NCI-H2081 treated with DMSO at 0.1 percent for 48 hours (cell line): ENCODE data around the gene GPR119.
"Not testable (repeated sequence)": the region's sequence is repeated elsewhere in the genome, so short reads cannot be mapped to it uniquely, and the experiment has no call there.

Source experiments
- DNase-seq: peaks from one replicate; lab custom pipeline; 2025; lab: John Stamatoyannopoulos, UW

Gene GPR119

DNA sequence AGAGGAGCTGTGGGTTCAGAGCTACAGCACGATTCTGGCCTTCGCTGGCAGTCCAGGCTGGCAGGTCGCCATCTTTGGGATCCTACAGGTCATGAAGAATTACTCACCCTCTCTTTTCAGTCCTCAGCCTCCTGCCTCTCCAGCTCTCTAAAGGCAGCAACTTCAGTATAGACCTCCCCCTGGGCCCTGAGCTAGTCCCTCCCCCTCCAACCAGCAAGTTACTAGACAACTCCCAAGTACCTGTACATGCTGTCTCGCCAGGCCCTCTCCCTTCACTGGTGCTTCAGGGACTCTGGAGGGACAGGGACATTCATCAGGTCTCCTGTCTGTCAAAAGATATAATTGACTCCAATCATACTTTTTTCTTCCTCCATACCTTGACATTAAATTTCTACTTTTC lies at the start of gene GPR119:
TSS of gene GPR119 (minus strand) at position 155 of the 400 bp plus-strand sequence. CDS start 227 bp downstream, outside the sequence.
- no peak for DNase-seq

DNA sequence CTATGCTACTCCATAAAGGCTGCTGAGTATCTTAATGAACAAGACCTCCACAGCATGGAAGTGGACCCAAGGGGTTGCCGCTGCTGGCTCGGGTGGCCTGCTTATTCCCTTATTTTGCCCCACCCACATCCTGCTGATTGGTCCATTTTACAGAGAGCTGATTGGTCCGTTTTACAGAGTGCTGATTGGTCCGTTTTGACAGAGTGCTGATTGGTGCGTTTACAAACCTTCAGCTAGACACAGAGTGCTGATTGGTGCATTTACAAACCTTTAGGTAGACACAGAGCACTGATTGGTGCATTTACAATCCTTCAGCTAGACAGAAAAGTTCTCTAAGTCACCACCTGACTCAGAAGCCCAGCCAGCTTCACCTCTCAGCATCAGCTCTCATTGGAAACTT lies 43.8 kb upstream of the GPR119 start:
- DNase-seq, result not testable (repeated sequence)

DNA sequence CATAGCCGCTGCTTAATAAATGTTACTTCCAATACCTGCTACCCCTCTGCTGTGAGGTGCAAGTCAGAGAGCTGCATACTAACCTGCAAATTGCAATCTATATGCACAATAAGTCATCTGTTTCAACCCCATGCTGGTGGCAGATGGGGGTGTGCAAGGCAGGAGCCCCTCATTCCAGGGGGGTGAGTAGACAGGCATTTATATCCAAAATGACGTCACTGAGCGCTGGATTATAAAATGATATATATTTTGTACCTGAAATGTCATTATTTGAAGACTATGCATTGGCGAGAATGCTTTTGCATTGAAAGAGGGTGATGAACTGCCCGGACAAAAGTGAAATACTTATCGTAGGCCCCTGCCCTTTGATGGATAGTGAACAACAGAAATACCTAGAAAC lies 41.1 kb upstream of the GPR119 start:
- DNase-seq, result no peak

DNA sequence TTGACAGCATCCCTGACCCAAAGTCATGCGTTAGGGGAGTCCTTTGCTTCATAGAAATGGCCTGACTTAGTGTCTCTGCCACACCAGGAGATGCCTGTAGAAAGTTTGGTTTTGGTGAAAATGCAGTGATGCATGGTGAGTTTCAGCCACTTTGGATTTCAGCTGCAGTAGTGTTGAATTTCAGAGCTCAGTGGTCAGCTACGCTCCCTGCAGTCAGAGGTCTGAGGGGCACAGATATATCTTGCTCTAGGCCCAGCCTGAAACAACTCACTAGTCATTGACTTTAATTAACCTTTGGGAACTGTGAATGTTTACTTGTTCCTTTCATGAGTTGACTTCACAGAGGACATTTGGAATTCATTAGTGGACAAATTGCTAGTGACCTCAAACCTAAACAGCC lies 33.8 kb upstream of the GPR119 start:
- DNase-seq, result no peak

DNA sequence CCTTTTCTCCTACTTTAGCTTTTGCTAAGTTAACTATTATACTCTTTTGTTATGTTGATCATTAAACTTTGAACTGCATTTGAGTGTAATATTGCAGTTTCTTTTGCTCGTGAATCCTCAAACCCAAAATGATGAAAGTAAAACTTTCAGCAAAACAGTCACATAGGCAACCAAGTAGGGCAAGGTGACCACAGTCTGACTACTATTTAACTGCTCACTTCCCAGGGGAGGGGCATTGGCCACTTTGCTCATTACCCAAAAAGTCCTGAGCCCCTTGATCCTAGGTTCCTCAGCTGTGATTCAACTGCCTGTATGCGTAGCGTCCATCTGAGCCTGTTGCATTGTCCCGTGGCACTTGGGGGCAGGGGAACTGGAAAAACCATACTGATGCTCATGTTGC lies 33.3 kb upstream of the GPR119 start:
- DNase-seq, result no peak

DNA sequence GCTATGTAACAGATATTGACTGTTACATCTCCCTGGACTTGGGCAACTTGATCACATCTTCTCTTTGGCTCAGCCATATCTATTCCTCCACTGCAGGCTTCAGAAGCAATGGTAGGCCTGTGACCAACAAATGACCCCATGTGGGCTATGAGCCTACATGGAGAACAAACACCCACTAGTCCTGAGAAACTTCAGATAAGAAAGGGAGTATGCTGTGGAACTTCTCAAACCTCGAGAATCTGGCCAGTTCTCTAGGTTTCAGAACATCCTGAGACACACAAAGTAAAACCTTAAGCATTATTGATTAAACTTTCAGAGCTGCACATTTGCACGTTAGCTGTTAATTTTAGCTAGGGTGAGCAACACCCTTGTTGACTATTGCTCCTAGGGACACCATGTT lies 32.6 kb upstream of the GPR119 start:
- no peak for DNase-seq

DNA sequence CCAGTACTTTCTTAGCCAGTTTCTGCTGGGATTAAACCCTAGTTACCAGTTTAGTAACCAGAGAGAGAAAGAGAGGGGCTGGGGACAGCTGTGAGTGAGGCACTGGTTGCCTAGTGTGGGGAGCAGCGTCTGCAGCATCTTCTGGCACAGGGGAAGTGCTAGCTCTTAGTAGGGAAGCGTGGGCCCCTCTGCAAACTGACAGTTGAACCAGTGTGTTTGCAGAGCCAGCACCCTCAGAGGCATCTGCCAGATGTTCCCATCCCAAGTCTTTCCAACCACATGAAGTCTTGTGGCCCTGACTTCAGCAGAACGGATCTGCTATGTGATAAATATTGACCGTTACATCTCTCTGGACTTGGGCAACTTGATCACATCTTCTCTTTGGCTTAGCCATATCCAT lies 31.3 kb upstream of the GPR119 start:
- DNase-seq, result no peak

DNA sequence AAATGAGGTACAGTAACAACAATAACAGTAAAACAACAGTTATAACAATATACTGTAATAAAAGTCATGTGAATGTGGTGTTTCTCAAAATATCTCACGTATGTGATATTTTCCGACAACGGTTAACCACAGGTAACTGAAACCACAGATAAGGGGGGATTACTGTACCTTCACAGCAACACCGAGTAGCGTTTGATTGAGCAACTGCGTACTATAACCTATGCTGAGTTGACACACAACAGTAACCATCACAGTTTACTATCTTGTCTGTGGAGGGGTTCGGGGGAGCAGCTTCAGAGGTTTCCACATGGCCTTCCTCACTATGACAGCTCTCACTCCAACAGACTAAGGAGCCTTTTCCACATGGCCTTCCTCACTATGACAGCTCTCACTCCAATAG lies 29.7 kb upstream of the GPR119 start:
- DNase-seq, result no peak

DNA sequence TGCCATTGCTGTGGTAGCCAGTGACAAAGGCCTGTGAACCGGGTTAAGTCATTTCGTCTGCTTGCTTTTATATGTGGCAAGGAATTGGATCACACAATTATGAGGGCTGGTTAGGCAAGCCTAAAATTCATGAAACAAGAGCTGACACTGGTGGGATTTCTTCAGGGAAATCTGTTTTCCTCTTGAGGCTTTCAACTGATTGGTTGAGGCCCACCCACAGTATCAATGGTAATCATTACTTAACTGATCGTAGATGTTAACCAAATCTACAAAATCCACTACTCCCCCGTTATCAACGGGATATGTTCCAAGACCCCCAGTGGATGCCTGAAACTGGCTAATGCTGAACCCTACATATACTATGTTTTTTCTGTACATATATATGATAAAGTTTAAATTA lies 29.3 kb upstream of the GPR119 start:
- no peak for DNase-seq

DNA sequence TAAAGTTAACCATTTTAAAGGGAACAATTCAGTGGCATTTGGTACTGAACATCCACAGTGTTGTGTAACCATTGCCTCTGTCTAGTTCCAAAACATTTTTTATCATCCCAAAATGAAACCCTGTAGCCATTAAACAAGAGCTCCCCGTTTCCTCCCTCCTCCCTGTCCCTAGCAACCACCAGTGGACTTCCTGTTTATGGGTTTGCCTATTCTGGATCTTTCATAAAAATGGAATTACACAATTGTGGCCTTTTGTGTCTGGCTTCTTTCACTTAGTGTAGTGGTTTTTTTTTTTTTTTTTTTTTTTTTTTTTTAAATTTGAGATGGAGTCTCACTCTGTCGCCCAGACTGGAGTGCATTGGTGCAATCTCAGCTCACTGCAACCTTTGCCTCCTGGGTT lies 27.9 kb upstream of the GPR119 start:
- no peak for DNase-seq

DNA sequence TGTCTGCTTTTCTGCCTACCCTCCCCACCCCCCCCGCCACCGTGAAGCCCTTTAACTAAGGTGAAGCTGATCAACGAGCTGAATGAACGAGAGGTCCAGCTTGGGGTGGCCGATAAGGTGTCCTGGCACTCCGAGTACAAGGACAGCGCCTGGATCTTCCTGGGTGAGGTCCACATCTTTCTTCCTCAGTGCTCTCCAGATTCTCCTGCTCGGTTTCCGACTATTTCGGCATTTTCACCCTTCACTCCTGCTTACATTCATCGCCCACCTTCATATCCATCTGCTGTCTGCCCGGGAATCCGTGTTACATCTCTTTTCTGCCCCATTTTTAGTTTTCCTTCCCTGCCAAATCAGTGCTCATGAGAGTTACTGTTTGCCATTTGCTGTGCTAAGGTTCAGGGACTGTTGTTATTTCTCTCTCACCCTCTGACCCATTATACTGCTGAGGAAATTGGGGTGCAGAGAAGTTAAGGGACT lies 16.8 kb upstream of the GPR119 start:
- DNase-seq, result no peak

DNA sequence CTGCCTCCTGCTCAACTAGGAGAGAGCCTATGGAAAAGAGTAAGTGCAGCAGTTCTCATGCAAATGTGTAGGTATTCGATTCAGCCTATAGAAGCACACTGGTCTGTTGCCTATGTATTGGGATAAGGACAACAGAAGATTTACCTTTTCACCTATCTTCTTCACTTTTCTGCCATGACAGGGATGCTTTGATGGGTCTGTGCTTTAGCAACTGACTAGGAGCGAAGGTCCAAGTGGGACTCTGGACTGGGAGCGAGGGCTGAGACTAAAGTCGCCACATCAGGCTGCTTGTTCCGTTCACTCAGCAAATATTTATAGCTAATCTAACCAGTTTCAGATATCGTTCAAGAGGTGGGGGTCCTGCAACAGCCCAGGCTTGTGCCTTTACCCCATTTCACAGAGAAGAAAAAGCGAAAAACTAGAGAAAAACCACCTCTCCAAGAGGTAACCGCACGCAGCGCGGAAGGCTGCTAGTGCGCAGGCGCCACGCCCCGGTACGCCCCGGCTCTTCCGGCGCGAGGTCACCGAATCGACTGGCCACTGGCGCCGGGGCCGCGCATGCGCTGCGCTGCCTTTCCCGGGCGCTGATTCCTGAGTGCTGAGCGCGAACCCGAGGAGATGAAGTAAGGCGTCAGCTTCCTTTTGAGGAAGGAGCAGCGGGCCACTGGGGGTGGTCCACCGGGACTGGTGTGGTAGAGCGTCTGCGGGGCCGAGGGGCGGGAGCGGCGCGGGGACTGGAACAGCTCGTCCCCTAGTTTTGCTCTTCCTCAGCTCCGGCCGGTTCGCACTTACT lies 16.1 kb upstream of the GPR119 start, which contains the start of gene RBMX2:
TSS of gene RBMX2 (plus strand) at position 573 of the 793 bp plus-strand sequence. CDS start at position 619, 46 bp downstream.
- DNase-seq, result no peak

DNA sequence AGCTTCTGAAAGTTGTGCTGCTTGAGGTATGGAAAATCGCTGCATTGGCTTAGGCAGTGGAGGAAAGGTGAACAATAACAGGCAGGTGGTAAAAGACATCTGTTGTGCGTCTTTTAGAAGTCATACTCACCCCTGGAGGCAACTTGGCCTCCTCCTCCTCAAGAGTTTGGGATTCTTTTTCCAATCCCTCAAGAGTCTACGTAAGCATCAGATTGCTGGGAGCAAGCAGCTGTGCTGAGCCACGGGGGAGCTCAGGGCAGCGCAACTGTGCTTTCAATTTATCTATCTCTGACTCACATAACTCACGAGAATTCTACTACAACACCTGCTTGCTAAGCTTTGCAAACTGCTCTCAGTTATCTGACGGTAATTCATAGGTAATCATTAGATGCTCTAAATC lies 9.9 kb upstream of the GPR119 start:
- DNase-seq, result no peak

DNA sequence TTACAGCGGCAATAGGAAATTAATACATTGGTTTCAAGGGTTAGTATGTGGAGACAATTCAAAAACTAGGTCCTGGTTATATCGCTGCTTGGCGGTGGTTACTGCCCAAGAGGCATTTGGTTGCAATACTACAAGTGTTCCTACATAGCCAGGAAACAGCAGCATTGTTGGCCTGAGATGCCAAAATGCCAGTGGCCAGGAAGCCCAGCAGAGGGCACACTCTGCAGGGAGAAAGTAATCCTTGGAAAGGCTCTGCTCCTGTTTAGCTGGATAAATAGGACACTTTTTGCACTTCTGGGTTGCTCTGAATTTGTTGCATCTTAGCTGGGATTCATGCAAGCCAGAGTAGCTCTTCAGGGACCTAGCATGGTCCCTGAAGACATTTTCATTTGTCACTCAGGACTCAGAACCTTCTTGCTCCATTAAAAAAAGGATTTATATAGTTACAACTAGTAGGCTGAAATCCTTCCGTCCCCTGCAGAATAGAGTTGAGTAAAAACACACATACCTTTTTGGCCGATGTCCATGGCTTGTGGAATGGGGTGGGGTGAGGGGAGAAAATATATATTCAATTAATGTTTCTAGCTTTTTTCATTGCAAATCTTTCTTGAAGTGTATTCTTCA lies 8.1 kb upstream of the GPR119 start:
- DNase-seq, result no peak

DNA sequence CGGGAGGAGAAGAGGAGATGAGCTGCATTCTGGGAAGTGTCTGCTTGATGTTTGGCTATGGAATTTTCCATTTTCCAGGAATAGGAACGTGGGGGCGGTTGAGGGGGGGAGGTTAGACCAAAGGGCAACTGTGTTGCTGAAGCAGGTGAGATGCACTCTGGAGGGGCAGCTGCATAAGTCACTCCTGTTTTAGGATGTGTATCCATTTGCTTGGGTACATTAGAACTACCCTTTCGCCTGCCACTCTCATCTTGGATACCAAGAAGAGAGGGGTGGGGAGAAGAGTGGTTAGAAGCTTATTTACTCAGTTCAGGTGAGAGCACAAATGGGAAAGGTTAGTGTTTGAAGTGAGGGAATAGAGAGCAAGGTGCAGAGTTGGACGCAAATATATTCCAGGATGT lies 934 bp upstream of the GPR119 start:
- no peak for DNase-seq

DNA sequence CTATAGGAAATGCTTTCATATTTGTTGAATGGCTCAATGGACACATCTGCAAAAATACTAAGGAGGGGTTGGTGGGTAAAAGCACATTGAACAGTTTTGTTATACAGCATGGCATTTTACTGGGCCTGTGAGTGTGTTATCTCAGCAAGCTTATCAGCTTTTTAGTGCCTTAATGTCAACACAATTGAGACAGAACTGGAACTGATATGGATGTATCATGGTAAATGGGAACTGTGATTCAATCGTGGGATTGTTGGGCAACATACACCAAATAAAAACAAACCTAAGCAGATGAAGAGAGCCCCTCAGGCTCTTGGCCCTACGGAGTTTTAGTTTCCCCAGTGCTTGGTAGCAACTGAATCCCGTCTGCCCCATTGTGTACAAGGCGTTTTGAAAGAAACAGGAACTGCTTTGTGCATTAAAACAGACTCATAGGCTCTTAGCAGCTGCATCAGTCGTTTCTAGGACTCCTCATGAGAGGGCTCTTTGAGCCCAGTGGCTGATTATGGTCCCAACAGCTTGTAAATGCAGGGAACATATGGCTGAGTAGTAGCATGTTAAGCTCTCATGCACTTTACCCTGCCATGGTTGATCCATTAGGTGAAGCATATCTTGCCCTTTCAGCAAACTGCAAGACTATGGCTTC lies 7.3 kb downstream of the GPR119 start:
- no peak for DNase-seq

DNA sequence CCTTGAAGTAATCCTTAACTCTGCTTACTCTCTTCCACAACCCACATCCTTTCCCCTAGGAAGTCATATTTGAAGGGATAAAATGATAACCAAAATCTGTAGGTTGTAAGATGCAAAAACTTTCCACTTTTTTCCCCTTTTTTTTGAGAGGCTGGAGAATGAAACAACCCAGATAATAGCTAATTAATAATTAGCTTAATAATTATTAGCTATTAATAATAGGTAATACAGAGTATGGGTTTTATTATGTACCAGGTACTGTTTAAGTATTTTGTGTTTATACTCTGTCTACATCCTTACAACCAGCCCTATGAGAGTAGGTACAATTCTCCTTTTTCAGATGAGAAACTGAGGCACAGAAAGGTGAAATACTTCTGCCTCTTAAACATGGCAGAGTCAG lies 9.4 kb downstream of the GPR119 start:
- no peak for DNase-seq

DNA sequence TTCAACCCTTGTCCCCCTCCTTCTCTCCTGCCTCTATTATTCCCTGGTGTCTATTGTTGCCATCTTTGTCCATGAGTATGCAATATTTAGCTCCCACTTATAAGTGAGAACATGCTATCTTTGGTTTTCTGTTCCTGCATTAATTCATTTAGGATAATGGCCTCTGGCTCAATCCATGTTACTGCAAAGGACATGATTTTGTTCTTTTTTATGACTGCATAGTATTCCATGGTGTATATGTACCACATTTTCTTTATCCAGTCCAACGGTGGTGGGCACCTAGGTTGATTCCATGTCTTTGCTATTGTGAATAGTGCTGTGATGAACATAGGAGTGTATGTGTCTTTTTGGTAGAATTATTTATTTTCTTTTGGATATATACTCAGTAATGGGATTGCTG lies 33.4 kb downstream of the GPR119 start:
- not testable (repeated sequence) for DNase-seq

DNA sequence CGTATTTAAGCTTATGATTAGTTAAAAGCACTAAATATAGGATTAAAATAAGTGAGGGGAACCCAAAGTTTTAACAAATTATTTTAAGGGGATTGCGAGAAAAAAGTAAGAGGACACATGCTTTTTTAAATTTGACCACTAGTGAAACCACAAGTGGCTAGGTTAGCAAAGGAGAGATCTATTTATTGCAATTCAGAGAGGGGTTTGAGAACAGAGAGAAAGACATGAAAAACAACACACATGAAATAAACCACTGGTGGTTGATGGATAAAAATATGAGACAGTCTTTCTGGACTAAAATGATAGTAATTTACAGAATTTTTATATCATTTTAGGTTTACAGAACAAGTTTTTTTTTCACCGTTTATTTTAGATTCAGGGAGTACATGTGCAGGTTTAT lies 33.9 kb downstream of the GPR119 start:
- no peak for DNase-seq

DNA sequence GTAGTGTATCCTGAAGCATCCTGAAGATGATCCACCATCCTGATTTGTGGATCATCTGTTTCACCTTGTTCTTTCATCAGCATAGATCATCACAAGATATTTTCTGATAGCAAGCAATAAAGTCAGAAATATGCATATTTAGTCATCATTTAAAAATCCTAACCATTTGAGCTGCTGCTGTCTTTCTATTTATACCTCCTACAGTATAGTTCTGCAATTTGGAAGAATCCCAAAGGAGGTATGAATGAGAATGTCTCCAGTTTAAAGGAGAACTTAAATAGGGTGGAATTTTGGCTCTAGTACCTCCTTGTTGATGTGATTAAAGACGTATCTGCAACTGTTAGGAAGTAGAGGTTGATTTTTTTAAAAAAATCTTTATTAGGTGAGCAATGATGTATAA lies 38.2 kb downstream of the GPR119 start:
- DNase-seq, result no peak

DNA sequence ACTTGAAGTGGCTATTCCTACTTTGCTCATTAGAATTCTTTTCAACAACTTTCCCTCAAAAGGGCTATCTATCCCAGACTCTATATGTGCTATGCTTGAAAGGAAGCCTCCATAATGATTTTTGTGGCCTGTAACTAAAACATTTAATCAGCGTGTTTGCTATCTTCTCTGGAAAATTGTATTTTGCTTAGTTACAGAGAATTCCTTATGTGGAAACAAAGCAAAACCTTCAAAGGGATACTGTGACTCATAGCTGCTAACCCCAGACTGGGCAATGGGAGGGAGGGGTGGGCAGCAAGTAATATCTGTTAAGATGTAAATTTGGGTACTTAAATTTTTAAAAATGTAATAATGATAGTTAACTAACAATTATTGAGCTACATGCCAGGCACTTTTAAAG lies 42.1 kb downstream of the GPR119 start:
- no peak for DNase-seq

DNA sequence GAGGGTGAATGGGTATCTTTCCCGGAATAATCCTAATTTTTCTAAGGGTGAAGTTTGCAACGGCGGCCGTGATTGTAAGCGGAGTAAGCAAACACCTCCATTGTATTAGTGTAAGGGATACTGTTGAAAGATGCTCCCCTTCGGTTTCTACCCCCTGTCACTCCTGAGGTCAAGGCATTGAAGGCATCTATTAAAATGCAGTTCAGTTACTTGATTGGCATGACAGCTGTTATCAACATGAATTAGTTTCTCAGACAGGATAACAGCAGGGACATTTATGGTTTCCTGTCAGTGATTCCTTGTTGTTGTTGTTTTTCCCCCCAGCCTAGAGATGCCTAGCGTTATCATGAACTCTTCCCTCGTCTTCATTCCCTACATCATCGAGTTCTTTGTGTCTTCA lies 45.2 kb downstream of the GPR119 start:
- no peak for DNase-seq
